Measurements from ENCODE around the gene PIP4P1.
"Not testable (repeated sequence)": the region's sequence is repeated elsewhere in the genome, so short reads cannot be mapped to it uniquely, and the experiment has no call there.

Gene PIP4P1

GRCh38 chr14:20472536-20473169 is 11.4 kb upstream of the PIP4P1 start:
- DNase-seq: no peak

- DNase-seq: no peak
Observed at GRCh38 chr14:20470603-20470901, 9.3 kb upstream of the PIP4P1 start.

DNA sequence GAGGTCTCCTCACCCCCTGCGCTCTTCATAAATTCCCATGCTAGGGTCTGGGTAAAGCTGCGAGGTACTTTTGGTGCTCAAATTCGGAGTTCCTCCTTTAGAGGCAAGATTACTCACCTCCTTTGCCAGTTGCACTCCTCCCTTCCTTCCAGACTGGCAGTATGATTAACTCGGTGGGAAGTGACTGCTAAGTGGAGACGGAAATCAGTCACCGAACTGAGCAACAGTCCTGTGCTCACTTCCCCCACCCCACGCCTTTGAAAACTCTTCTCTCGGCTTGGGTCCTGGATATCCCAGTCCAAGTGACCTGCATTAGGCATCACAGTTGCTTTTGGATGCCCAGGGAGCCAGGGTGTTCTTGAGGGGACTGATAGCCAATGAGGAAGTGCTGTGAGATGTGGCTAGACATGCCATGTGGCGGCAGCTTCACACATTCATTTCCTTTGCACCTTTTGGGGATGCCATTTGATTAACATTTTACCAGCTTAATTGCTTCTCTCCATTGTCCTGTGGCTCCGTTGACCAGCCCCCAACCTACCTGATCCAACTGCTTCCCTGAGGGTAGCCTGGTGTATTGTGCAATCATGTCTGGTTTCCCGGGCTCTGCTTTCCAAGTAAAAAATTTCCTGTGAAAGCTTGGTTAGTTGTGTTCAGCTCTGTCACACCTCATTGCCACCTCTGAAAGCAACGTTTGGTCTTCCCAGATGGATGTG is 8.8 kb upstream of the PIP4P1 start:
- DNase-seq: peak; percentile 51

DNA sequence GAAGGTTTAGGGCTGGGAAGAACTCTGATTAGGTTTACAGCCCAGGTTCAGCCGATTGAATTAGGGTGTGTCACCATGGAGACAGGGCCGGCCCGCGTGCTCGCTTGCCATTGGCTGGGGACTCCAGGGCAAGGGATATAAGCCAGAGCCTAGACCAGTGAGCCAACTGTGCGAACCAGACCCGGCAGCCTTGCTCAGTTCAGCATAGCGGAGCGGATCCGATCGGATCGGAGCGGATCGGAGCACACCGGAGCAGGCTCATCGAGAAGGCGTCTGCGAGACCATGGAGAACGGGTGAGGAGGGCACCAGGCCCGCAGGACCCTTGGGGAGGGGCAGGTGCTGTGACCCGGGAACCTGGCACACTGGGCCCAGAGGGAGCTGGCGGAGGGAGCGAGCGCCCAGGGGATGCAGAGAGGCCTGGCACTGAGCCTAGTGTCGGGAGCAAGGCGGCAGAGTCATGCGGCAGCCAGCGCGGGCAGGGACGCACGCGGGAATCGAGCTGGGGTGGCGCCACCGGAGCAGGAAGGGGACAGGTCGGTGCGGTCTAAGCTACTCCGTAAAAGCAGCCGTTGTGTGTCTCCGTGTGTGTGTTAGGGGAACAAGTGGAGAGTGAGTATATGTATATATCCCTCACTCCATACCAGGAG is 8.1 kb upstream of the PIP4P1 start, which contains the start of gene PNP:
Gene PNP, plus strand, starts transcription at position 165 of the 648 bp plus-strand sequence. Its CDS starts 119 bp downstream, at position 284.
- DNase-seq: peak; percentile 76

GRCh38 chr14:20468764-20469241 is 7.6 kb upstream of the PIP4P1 start:
- no peak for DNase-seq

DNA sequence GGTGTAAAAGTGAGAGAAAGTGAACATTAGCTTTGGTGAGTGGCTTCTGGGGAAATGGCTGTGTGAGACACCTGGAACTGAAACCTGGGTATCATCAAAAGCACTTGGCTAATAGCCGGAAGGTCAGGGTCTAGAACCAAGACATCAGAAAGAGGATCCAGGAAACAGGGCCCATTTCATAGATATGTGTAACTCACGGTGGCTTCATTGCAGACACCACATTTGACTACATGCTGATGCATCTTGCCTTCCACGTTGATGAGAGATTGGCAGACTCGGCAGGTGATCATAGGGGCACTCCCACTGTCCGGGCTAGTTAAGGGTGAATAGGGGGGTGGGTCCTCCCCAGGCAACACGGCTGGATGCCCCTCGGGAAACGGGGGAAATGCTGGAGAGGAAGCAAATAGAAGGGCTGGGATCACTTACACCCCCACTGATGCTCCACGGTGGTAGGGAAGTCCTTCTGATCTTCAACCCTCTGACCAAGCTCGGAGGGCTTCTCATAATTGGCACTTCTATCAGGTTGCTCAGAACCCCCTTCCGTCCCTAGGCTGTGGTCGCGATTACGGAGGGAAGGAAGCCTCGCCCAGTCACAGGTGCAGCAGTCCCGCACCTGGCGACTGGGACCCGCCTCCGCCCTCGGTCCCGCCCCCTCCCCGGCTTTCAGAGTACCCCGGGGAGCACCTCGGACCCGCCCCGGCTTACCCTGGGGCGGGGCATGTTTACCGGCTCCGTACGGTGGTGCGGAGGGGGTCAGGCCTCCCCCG is 593 bp downstream of the PIP4P1 start:
- DNase-seq: peak; percentile 39

DNA sequence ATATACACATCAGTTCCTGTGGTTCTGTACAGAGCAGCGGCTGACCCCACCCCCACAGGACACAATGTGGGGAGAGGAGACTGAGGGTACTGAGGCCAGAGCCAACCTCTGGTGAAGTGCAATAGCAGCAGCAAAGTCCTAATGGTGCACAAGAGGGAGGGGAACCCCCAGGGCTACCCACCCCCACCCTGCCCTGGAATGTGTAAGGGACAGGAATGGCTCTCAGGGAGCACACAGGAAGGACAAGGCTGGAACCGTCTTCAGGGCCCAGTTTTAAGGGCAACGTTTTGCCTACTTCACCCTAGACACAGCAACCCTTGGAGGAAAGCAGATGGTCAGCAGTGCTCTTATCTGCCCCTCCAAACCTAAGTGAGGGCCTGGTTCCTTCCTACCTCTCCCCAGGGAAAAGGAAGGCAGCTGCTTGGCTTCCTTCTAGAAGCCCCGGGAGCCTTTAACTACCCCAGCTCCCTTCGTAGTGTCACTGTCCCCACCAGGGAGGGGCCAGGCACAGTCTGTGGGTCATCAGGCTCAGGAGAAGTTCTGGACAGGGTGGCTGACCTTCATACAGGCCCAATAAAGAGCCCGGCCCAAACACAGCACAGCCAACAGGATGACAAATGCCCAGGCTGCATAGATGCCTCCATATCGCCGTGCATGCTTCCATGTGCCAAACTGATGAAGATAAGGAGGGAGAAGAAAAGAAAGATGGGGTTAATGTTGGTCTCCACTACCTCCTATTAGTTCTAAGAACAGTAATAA is 3.0 kb downstream of the PIP4P1 start:
- DNase-seq: no peak

GRCh38 chr14:20456971-20457370 is 4.3 kb downstream of the PIP4P1 start:
- no peak for DNase-seq

DNA sequence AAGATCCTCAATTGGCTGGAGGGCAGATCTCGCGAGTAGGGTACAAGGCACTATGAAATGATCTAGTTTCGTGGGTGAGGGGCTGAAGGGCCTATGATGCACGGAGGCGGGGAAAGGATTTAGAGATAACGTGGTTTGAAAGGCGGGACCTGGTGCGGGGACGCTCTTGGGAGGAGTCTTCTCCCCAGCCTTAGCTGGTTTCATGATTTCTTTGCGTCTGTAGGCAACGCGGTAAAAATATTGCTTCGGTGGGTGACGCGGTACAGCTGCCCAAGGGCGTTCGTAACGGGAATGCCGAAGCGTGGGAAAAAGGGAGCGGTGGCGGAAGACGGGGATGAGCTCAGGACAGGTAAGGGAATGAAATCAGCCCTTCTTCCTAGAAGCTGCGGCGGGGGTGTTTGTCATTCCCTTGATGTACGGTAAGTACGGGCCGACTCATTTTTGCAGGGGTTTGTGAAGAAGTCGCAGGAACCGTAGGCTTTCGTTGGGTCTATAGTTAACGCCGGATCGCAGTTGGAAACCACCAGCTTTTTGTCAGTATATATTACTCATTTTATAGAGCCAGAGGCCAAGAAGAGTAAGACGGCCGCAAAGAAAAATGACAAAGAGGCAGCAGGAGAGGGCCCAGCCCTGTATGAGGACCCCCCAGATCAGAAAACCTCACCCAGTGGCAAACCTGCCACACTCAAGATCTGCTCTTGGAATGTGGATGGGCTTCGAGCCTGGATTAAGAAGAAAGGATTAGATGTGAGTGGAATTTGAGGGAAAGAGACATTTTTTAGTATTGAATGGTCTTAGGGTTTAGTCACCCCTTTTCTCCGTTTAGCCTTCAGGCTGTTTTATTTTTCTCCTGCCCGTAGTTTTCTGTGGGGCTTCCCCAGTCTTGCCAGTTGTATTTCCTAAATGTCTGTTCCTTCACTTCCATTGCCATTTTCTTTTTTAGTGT is 5.6 kb downstream of the PIP4P1 start:
- DNase-seq: peak; percentile 31

DNA sequence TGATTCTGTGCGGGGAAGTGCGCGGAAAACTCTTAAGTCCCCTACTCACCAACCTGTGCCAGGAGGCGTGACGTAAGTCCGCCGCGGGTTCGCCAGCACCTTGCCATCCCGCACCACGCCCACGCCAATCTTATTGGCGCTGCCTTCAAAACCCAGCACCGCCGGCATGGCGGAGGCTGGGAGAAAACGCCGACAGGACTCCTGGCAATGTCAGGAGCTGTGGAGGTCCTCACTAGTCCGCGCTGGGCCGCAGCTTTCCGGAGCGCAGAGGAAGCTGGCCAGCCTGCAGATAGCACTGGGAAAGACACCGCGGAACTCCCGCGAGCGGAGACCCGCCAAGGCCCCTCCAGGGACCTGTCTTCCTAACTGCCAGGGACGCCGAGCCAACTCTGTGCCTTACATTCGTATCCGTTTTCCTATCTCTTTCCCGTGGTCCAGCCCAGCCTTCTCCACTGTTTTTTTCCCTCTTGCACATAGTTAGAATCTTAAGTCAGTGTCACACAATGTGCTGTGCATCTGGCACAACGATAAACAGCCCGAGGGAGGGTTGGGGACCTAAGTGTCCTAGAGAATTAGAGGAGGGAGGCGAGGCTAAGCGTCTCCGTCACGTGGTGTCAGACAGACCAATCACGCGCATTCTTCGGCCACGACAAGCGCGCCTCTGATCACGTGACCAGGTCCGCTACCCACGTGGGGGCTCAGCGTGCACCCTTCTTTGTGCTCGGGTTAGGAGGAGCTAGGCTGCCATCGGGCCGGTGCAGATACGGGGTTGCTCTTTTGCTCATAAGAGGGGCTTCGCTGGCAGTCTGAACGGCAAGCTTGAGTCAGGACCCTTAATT is 6.5 kb downstream of the PIP4P1 start, which contains the start of the genes APEX1 and OSGEP:
Gene APEX1, plus strand, starts transcription at position 711 of the 839 bp plus-strand sequence. CDS start 420 bp downstream, outside the sequence.
Gene OSGEP, minus strand, starts transcription at position 297 of the 839 bp plus-strand sequence. Its CDS starts 129 bp downstream, at position 168.
- peak; percentile 95 for DNase-seq

DNA sequence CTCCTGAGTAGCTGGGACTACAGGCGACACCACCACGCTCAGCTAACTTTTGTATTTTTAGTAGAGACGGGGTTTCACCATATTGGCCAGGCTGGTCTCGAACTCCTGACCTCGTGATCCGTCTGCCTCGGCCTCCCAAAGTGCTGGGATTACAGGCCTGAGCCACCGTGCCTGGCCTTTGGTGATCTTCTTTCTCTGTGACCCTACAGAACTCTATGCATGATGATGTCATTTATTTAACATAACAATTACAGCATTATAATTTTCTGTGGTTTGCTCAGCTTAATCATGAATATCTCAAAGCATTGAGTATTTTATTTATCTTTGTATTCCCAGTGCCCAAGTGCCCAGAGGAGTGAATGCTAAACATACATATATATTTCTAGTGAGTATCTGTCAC is 8.4 kb downstream of the PIP4P1 start:
- not testable (repeated sequence) for DNase-seq

GRCh38 chr14:20446889-20447288 is 14.3 kb downstream of the PIP4P1 start:
- DNase-seq: no peak

DNA sequence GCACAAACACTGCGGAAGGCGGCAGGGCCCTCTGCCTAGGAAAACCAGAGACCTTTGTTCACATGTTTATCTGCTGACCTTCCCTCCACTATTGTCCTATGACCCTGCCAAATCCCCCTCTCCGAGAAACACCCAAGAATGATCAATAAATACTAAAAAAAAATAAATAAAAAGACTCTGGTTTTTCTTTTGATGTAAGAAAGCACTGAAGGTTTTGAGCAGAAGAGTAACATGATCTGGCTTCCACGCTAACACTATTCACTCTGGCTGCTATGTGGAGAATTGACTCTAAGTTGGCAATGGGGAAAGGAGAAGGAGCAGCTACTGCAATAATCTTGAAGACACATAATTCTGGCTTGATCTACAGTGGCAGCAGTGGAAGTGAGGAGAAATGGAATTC is 17.6 kb downstream of the PIP4P1 start:
- not testable (repeated sequence) for DNase-seq

GRCh38 chr14:20441461-20441860 is 19.8 kb downstream of the PIP4P1 start:
- DNase-seq: no peak

DNA sequence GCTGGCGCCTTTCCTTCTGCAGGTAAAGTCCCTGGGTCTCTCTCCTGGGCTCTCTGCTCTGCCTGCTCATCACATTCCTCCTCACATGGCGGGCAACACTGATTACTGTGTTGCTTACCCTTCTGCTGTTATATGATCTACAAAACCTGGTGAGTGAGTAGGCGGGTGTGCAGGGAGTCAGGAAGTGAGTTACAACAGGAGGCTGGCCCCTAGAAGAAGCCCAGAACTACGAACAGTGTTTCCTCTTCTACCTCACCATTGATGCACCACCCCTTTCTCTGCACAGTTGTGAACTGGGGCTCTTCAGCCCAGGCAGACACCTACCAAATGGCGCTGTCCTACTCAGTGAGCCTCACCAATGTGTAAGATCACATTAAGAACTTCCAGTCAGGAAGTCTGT is 20.4 kb downstream of the PIP4P1 start:
- DNase-seq: no peak

GRCh38 chr14:20440465-20440864 is 20.8 kb downstream of the PIP4P1 start:
- DNase-seq: no peak

- DNase-seq: no peak
Observed at GRCh38 chr14:20438664-20439063, 22.6 kb downstream of the PIP4P1 start.

GRCh38 chr14:20436363-20436755 is 24.9 kb downstream of the PIP4P1 start:
- no peak for DNase-seq

DNA sequence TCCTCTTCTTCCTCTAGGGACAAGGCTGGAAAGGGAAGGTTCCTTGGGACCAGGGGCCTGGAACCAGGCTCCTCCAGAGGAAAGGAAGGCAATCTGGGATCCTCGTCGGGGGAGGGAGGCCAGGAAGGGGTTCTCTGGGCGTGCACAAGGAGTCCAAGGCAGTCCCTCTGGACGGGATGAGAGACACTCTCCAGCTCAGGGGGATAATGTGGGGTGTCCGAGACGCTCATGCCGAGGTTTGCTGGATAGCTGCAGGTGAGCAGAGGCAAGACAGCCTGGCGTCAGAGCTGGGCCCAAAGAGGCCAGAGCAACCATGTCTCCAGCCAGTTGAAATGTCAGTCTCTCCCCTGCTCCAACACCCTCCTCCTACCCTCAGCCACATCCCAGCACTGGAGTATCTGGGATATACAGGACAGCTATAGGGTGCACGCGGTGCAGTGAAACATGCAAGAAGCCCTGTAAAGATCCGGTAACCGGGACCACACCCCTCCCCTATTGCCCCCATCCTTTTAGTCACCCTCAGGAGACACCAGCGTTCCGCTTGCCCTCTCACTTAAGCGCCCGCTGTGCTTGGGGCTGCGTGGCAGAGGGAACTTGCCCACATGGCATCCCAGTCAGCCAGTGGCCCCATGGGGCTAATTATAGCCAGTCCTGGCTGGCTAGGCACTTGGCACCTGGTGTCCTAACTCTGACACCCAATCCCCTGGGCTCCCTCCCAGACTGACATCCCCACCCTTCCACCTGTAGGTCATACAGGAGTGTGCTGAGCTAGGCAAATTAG is 25.5 kb downstream of the PIP4P1 start, which contains the start of gene KLHL33:
Gene KLHL33, minus strand, starts transcription at position 585 of the 781 bp plus-strand sequence. Its CDS starts 355 bp downstream, at position 230.
- no peak for DNase-seq
